GM19468 (cell line): ENCODE data around the gene RDH13.
"Not testable (repeated sequence)": the region's sequence is repeated elsewhere in the genome, so short reads cannot be mapped to it uniquely, and the experiment has no call there.

Experiments used
- ATAC-seq: cut with Tn5 transposase; IDR thresholded peaks from one replicate; pipeline ENCODE4 v1.9.1; 2021; ENCODE audit warnings: mild to moderate bottlenecking, moderate library complexity, moderate number of reproducible peaks; ENCODE audit not compliant: unreplicated experiment; ENCODE audit errors: extremely low read depth

Gene RDH13

DNA sequence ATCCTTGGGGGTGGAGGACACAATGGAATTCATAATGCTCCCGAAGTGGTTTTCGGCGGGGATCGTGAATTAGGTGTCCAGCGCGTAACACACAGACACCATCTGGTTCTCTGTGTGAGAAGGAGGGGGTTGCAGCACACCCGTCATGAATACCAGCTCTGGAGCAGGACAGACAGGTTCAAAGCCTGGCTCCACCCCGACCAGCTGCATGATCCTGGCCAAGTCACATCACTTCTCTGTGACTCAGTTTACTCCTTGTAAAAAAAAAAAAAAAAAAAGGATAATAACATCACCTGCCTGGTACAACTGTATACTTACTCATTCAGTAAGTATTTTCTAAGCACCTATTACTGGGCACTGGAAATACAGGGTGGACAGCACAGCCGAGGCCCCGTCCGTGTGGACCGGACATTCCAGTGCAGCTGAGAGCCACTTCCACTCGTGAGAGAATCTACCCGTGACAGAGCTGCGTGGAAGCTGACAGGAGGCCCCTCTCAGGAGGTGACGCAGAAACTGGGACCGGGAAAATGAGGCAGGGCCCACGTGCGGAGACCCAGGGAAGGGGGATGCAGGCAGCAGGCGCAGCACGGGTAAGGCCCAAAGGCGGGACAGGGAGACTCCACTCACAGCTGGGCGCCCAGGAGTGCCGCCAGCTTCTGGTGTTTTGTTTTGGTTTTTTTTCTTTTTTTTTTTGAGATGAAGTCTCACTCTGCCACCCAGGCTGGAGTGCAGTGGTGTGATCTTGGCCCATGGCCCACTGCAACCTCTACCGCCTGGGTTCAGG is 12.0 kb downstream of the RDH13 start:
- ATAC-seq, result no peak

DNA sequence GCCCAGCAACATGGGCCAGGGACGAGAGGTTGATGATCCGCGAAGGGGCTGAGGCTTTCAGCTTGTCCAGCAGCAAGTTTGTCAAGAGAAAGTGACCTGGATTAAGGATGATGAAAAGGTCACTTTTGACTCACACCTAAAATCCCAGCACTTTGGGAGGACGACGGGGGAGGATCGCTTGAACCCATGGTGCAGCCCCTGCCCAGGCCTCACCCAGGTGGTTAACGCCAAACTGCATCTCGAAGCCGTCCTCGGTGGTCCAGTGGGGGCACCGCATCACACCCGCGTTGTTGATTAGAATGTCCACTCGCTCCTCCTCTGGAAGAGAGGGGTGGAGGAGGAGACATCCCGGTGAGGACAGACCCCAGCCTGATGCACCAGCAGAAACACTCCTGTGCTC is 14.5 kb downstream of the RDH13 start:
- ATAC-seq, result no peak

DNA sequence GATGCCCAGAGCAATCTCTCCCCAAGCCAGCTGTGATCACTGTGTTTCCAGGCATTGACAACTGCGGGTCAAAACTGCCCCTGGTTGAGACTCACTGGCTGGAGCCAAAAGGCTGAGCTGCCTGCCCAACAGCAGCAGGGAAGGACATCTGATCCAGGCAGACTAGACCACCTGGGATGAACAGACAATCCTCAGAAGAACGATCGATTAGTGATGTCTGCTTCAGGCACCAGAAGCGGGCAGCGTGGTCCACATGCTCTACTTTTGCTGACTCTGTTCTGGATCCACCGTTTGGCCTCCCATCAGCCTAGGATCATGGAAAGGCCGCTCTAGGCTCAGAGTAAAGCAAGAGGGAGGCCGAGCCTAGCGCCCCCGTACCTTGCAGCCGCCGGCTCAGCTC is 15.0 kb downstream of the RDH13 start:
- ATAC-seq, result no peak

DNA sequence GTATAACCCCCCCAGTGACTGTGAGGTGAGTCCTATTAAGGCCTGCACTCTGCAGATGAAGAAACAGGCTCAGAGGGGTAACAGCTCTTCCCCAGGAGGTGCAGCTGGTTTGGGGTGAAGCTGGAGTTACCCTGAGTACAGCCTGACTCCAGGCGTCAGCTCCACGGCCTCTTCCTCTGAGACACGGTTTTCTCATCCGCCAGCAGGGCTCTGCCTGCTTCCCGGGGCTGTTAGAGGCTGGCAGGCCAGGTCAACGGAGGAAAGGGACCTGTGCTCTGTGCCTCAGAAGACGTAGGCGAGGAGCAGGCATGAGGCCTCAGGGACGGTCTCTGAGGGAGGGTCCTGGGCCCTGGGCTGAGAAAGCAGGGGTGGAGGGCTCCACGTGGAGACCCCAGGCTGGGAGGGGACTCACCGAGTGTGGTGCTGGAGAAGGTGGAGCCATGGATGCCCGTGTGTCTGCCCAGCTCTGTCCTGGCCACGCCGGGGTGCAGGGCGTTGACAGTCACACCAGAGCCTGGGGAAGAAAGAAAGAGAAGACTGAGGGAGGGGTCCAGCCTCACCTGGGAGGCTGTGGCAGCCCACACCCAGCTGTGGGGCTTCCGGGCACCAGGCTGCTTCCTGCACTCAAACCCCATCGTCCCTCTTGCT is 15.8 kb downstream of the RDH13 start:
- ATAC-seq, result no peak

DNA sequence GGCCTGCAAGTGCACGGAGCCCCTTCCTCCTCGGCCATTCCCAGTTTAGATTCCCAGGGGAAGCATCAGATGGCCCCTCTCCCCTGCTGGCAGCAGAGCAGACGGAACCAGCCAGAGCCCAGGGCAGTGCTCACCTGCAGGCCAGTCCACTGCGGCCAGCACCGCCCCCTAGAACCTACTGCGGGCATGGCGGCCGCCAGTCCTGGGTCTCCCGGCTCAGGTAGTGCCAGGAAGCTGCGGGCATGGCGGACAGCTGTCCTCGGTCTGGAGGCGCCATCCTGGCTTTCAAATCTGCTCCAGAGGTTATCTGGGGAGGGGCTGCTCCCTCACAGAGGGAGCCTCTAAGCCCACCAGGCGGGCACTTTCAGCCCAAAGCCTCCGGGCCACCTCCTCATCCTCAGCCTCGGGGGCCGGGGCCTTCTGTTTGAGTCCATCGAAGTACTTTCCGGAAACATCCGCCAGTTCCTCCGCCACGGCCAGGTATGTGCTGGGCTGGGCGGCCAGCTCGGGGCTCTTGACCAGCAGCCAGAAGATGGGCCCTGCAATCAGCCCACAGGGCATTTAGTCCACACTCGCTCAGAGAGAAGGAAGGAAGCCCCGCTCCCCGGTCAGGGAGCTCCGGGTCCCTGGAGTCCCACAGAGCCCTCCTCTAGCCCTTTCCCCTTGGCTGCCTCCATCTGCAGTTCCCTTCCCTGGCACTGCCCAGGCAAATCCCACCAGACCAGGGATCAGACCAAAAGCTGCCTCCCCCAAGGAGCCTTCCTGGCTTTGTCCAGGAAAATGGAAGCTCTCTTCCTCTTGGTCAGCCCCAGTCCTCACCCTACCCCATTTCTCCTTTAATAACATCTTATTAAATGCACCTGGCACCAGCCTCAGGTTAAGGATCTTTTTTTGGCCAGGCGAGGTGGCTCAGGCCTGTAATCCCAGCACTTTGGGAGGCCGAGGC is 17.9 kb downstream of the RDH13 start:
- ATAC-seq, result no peak

GRCh38 chr19:55044286-55044685 is 18.7 kb downstream of the RDH13 start:
- ATAC-seq, result no peak

DNA sequence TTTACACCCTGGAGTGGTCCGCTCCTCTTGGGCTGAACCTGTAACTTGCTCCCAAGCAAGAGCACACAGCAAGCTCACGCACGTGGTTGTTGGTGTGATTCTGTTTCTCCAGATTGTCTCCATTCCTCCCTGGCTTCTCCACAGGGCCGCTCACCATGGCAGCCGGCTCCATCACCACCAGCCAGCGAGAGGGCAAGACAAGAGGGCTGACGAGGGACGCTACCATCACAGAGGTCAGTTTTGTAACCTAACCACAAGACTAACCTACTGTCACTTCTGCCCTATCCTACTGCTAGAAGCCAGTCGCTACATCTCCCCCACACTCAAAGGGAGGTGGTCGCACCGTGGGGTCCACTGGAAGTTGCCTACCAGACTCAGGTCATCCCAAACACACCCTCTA is 20.3 kb downstream of the RDH13 start:
- ATAC-seq, result no peak

DNA sequence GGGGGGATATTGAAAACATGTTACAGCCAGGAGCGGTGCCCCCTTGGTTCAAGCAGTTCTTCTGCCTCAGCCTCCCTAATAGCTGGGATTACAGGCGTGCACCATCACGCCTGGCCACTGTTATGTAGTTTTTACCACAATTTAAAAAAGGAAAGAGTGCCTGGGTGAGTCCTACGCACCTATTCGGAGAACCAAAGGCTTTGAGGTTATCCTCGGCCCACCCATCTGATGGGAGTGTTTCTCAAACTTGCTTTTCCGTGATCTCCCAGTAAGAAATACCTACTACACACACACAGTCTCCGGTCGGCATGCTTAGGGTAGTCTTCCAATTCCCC is 20.6 kb downstream of the RDH13 start:
- no peak for ATAC-seq

DNA sequence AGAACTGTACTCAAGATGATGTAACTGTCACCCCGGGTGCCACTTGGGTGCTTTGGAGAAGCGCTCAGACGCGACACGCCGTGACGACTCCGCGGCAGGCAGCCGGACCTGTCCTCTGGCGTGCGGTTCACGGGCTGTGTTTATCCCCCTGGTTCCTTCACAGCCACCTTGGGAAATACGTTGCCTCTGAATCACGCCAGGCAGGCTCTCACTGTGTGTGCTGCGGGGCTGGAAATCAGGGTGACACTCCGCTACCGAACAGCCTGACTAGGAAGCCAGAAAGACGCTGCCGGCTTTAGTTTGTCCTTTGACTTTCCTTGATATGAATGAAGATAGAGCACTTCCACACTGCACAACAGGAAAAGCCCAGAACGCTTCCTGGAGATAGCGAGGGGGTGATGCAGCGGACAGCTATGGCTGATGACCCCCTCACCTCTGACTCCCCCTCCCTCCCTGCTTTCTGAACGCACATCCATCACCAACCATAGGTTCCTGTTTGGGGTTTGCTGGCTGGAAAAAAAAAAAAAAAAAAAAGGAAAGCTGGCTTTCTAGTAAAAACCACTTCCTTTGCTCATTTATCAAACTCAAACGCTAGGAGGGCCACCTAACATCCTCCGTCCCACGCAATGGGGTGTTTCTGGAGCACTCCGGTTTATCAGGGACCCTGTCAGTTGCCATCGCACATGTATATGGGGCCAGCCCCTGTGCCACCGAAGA is 21.2 kb downstream of the RDH13 start:
- ATAC-seq, result no peak

DNA sequence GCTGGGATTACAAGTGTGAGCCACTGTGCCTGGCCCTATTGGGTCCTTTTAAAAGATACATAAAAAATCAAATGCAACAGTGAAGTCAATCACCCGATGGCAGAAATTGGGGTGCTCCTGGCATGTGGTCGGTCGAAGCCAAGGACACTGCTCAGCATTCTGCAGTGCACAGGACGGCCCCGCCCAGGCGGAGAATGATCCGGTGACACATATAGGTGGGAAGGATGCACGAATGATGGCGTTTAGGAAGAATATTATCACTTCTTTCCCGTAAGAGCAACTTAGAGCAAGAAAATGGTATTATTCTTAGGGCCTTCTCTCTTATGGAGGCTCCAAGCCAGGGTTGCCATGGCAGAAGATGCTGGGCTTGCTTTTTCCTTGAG is 21.7 kb downstream of the RDH13 start:
- ATAC-seq, result no peak

- not testable (repeated sequence) for ATAC-seq
Observed at GRCh38 chr19:55040654-55041053, 22.3 kb downstream of the RDH13 start.

GRCh38 chr19:55037603-55038002 is 25.3 kb downstream of the RDH13 start:
- not testable (repeated sequence) for ATAC-seq

GRCh38 chr19:55036058-55036457 is 26.9 kb downstream of the RDH13 start:
- ATAC-seq, result no peak

GRCh38 chr19:55034751-55035150 is 28.2 kb downstream of the RDH13 start:
- ATAC-seq, result no peak

DNA sequence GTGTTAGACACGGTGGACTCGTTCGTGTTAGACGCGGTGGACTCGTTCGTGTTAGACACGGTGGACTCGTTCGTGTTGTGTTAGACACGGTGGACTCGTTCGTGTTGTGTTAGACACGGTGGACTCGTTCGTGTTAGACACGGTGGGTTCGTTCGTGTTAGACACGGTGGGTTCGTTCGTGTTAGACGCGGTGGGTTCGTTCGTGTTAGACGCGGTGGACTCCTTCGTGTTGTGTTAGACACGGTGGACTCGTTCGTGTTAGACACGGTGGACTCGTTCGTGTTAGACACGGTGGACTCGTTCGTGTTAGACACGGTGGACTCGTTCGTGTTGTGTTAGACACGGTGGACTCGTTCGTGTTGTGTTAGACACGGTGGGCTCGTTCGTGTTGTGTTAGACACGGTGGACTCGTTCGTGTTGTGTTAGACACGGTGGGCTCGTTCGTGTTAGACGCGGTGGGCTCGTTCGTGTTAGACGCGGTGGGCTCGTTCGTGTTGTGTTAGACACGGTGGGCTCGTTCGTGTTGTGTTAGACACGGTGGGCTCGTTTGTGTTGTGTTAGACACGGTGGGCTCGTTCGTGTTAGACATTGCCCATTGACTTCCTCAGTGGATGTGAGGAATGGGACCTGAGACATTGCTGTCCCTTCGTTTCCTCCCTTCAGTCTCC is 29.8 kb downstream of the RDH13 start:
- not testable (repeated sequence) for ATAC-seq

- no peak for ATAC-seq
Observed at GRCh38 chr19:55032170-55032800, 30.7 kb downstream of the RDH13 start.

DNA sequence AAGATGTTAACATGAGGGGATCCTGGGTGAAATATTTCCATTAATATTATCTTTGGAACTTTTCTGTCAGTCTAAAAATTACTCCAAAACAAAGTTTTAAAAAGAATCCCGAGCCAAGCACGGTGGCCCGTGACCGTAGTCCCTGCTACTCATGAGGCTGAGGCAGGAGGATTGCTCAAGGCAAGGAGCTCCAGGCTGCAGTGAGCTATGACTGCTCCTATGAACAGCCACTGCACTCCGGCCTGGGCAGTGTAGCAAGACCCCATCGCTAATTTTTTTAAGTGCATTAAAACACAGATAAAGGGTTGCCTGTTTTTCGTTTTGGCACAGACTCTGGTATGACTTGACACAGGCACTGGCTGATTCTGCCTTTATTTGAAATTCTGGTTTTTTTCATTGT is 31.8 kb downstream of the RDH13 start:
- no peak for ATAC-seq

DNA sequence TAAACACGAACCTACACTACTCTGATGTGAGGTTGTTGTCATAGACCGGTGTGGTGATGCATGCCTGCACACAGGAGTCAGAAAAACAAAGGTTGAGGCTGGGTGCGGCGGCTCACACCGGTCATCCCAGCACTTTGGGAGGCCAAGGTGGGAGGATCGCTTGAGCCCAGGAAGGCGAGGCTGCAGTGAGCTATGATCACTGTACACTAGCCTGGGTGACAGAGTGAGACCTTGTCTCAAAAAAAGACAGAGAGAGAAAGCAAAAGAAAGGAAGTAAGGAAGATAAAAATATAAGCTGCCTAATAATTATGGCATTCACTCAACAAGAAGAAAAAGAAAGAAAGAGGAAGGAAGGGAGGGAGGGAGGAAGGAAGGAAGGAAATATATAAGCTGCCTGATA is 34.2 kb downstream of the RDH13 start:
- no peak for ATAC-seq
